Measurements from ENCODE around the gene SLC48A1. TPM values are rescaled to one million over a fixed set of nuclear protein-coding genes. Genes with fewer than 3 reads are reported as not detected.

SLC48A1 gene
- total RNA-seq, 1 donor from 2014 or later = 23.7 TPM

GRCh38 chr12:47816403-47817271 is 43.6 kb downstream of the SLC48A1 start:
- DNase-seq = peak; percentile 32
- intact Hi-C loops (cut with micrococcal nuclease) = no loop called here
- no peak for ATAC-seq

- intact Hi-C loops (cut with micrococcal nuclease) = no loop called here
- no peak for ATAC-seq
- DNase-seq = peak; percentile 24
These were observed 44.4 kb downstream of the SLC48A1 start for GRCh38 chr12:47817272-47818006.

- peak; percentile 15 for DNase-seq
- no peak for ATAC-seq
- intact Hi-C loops (cut with micrococcal nuclease) = no loop called here
These were observed 45.0 kb downstream of the SLC48A1 start for GRCh38 chr12:47818007-47818376.

- peak; percentile 62 for DNase-seq
- intact Hi-C loops (cut with micrococcal nuclease) = no loop called here
These were observed 45.6 kb downstream of the SLC48A1 start for GRCh38 chr12:47818467-47819137.

GRCh38 chr12:47819138-47819895 is 46.3 kb downstream of the SLC48A1 start:
- peak; percentile 84 for DNase-seq
- peak; percentile 34 for ATAC-seq
- intact Hi-C loops (cut with micrococcal nuclease) = no loop called here

More at GRCh38 chr12:47818467-47819137, 45.6 kb downstream of the SLC48A1 start:
- ATAC-seq = peak; percentile 5

- intact Hi-C loops (cut with micrococcal nuclease) = no loop called here
- peak; percentile 70 for ATAC-seq
These were observed 47.0 kb downstream of the SLC48A1 start, which contains the start of gene HDAC7 for GRCh38 chr12:47819896-47820630. HDAC7 (minus strand) TSS chr12:47819903; CDS start chr12:47819785, 118 bp downstream.

GRCh38 chr12:47820631-47821345 is 47.8 kb downstream of the SLC48A1 start:
- DNase-seq (peak; percentile 86), ATAC-seq (peak; percentile 77)
- intact Hi-C loops (cut with micrococcal nuclease) = no loop called here

More at GRCh38 chr12:47819896-47820630, 47.0 kb downstream of the SLC48A1 start, which contains the start of gene HDAC7:
- DNase-seq = peak; percentile 94

- peak; percentile 17 for DNase-seq
- intact Hi-C loops (cut with micrococcal nuclease) = no loop called here
- no peak for ATAC-seq
These were observed 48.3 kb downstream of the SLC48A1 start for GRCh38 chr12:47821346-47821706.

- intact Hi-C loops (cut with micrococcal nuclease) = no loop called here
- no peak for ATAC-seq
- DNase-seq = peak; percentile 17
These were observed 49.4 kb downstream of the SLC48A1 start for GRCh38 chr12:47822401-47822800.

- intact Hi-C loops (cut with micrococcal nuclease) = no loop called here
- DNase-seq (peak; percentile 14), ATAC-seq (no peak)
These were observed 49.8 kb downstream of the SLC48A1 start for GRCh38 chr12:47822863-47823262.

- ATAC-seq = no peak
- DNase-seq = no peak
- intact Hi-C loops (cut with micrococcal nuclease) = no loop called here
These were observed 50.5 kb downstream of the SLC48A1 start for GRCh38 chr12:47823422-47824086.

- intact Hi-C loops (cut with micrococcal nuclease) = no loop called here
- DNase-seq (no peak), ATAC-seq (no peak)
These were observed 51.2 kb downstream of the SLC48A1 start for GRCh38 chr12:47824198-47824597.

GRCh38 chr12:47824635-47825034 is 51.6 kb downstream of the SLC48A1 start:
- intact Hi-C loops (cut with micrococcal nuclease) = no loop called here
- no peak for ATAC-seq
- no peak for DNase-seq

- ATAC-seq (peak; percentile 18), DNase-seq (peak; percentile 78)
- intact Hi-C loops (cut with micrococcal nuclease) = no loop called here
These were observed 52.2 kb downstream of the SLC48A1 start for GRCh38 chr12:47825173-47825639.

- peak; percentile 73 for ATAC-seq
- intact Hi-C loops (cut with micrococcal nuclease) = no loop called here
- DNase-seq = peak; percentile 72
These were observed 55.3 kb downstream of the SLC48A1 start for GRCh38 chr12:47828008-47828975.

GRCh38 chr12:47828976-47829482 is 56.0 kb downstream of the SLC48A1 start:
- DNase-seq (peak; percentile 86), ATAC-seq (peak; percentile 85)
- intact Hi-C loops (cut with micrococcal nuclease) = no loop called here

Measured in left ventricle myocardium superior (tissue), 1 donor.